Fibroblast of peridontal ligament (primary cell): ENCODE results near the gene DHX34.
"Not testable (repeated sequence)": the region's sequence is repeated elsewhere in the genome, so short reads cannot be mapped to it uniquely, and the experiment has no call there.

Source experiments
- DNase-seq: peaks from one replicate; pipeline ENCODE4 v3.0.0-alpha.2; 2010; ENCODE audit errors: extremely low read depth

DHX34 gene

DNA sequence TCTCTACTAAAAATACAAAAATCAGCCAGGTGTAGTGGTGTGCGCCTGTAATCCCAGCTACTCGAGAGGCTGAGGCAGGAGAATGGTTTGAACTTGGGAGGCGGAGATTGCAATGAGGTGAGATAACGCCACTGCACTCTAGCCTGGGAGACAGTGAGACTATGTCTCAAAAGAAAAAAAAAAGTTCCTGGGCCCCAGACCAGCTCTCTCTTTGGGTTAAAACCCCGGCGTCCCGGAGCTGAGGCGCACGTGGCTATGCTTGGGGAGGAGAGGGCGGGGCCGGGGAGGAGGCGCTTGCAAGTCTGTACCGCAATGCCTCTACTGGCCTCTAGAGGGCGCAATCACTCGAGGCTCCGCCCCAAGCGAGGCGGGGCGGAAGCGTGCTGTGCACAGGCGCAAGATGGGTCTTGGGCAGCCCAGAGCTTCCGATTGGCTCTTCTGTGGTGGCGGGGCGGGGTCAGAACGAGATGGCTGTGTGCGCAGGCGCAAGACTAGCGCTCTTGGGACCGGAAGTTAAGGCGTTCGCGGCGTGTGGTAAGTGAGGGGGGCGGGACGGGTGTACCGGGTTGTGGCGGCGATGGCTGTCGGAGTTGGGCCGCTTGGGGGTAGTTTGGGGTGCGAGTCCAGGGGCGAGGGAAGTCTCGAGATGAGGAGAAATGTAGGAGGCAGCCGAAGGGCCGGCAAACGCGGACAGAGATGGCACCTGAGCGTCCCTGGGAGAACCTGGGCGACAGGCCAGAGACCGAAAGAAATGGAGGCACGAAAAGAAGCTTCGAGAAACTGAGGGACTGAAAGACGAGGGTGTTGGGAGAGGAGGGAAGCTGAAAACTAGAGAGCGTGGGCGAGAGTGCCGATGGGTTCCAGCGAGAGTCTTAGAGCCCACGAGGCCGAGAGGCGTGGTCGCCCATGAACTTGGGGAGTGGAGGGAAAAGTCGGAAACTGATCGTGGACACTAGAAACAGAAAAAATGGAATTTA is at the start of gene DHX34:
TSS of gene DHX34 (plus strand) at position 497 of the 977 bp plus-strand sequence. CDS start 3,716 bp downstream, outside the sequence.
- peak; percentile 99 for DNase-seq

GRCh38 chr19:47300867-47301266 is 48.2 kb upstream of the DHX34 start:
- DNase-seq, result not testable (repeated sequence)

GRCh38 chr19:47302249-47302648 is 46.9 kb upstream of the DHX34 start:
- no peak for DNase-seq

DNA sequence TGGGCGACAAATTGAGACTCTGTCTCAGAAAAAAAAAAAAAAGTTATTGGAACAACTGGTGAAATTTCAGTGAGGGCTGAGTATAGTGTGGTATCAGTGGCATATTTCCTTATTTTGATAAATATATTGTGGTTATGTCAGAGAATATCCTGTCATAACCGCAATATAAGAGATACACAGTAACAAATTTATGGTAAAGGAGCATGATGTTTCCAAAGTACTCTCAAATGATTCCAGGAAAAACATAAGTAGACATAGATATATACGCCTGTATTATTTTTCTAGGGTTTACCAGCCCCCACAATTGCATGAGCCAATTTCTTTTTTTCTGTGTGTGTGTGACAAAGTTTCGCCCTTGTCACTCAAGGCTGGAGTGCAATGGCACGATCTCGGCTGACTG is 45.1 kb upstream of the DHX34 start:
- DNase-seq, result no peak

GRCh38 chr19:47305309-47305751 is 43.8 kb upstream of the DHX34 start:
- DNase-seq, result peak; percentile 96

- no peak for DNase-seq
Observed at GRCh38 chr19:47306303-47306702, 42.8 kb upstream of the DHX34 start.

- DNase-seq, result peak; percentile 76
Observed at GRCh38 chr19:47309038-47309437, 40.1 kb upstream of the DHX34 start.

- no peak for DNase-seq
Observed at GRCh38 chr19:47309608-47310007, 39.5 kb upstream of the DHX34 start, which contains the start of gene C5AR1. Gene C5AR1 (plus strand): TSS chr19:47309861. CDS start chr19:47309896, 35 bp downstream.

- DNase-seq, result no peak
Observed at GRCh38 chr19:47310323-47310722, 38.8 kb upstream of the DHX34 start.

- no peak for DNase-seq
Observed at GRCh38 chr19:47310819-47311218, 38.3 kb upstream of the DHX34 start.

DNA sequence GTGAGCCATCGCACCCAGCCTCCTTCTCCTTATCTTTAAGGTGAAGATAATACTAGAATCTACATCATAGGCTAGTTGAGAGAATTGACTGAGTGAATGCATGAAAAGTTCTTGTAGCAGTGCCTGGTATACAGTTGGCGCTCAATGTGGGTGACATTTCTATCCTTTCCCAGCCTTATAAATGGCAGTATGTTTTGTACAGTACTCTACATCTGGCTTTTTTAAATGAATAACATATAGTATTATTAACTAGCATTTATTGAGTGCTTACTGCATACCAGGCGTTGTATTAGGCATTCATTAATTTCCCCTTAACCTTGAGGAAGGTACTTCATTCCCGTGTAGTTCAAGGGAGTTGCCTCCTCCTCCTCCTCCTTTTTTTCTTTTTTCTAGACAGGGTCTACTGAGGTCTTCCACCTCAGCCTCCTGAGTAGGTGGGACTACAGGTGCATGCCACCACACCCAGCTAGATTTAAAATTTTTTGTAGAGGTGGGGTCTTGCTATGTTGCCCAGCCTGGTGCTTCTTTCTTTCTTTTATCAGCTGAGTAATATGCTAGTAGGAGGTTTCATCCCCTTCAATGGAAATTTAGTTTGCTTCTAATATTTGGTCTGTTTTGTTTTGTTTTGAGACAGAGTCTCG is 36.6 kb upstream of the DHX34 start:
- DNase-seq, result no peak

DNA sequence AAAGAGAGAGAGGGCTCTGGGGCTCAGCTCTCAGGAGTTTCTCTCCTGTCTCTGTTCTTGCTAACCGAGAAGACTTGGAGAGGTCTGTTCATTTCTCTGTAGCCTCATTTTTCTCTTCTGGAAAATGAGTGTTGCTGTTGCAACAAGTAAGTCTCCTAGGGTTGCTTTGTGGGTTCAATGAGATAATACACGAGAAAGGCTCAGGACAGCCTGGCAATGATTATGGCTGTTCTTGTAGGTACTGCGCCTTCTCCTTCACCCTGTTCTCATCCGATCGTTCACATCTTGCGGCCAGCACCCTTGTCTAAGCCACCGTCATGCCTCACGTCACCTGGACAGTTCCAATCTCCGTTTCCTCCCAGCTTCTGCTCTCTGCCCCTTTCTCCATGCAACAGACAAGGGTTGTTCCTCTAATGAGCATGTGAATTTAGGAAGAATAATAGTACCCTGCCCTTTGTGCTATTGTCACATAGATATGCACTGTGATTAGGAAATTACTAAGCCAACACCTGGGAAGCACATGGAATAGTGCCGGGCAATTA is 35.3 kb upstream of the DHX34 start:
- no peak for DNase-seq

DNA sequence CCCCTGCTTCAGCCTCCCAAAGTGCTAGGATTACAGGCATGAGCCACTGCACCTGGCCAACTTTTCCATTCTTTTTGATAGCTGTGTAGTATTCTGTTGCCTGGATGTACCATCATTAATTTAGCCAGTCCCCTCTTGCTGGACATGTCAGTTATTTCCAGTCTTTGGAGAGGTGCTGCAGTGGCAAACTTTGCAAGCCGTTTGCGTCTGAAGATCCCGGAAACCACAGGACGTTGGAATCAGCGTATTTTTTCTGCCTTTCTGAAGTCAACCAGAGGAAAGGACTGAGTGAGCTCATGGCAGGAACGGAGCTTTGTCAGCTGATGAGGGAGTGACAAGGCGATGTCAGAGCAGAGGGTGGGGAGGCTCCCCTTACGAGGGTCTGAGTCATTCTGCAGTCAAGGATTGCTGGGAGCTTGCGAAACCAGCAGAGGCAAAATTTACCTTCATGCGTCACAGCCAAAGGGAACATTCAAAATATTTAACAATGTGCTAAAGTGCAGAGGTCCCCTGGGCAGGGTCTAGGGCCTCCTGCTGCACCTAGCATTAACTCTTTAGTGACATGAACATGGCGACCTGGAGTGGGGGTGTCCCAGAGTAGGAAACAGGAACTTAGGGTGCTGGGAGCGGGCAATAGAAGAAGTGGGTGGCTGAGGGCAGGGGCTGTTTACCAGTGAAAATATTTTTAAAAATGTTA is 33.8 kb upstream of the DHX34 start:
- peak; percentile 96 for DNase-seq

- DNase-seq, result no peak
Observed at GRCh38 chr19:47316513-47316912, 32.6 kb upstream of the DHX34 start.

GRCh38 chr19:47319923-47320871 is 28.9 kb upstream of the DHX34 start:
- DNase-seq, result no peak

GRCh38 chr19:47321630-47322029 is 27.5 kb upstream of the DHX34 start:
- no peak for DNase-seq

DNA sequence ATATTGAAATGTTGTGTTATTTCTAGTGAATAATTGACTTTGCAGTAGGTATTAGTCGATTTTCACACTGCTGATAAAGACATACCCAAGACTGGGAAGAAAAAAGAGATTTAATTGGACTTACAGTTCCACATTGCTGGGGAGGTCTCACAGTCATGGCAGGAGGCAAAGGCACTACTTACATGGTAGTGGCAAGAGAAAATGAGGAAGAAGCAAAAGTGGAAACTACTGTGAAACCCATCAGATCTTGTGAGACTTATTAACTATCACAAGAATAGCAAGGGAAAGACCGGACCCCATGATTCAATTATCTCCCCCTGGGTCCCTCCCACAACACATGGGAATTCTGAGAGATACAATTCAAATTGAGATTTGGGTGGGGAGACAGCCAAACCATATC is 27.1 kb upstream of the DHX34 start:
- no peak for DNase-seq

DNA sequence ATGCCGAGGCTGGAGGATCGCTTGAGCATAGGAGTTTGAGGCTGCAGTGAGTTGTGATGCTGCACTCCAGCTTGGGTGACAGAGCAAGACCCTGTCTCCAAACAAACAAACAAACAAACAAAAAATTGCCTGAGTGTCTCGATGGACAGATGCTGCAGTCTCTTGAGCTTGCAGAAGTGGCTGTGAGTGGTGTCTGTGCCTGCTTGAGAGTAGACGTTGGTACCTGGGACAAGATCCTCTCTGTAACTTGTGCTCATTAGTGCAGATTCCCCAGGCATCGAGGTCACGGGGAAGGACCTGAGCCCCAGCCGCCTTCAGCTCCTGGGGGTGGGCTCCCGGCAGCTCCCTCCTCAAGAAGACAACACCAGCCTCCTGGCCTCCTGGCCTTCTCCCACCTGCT is 25.7 kb upstream of the DHX34 start:
- no peak for DNase-seq

GRCh38 chr19:47323872-47324271 is 25.2 kb upstream of the DHX34 start:
- no peak for DNase-seq

- DNase-seq, result no peak
Observed at GRCh38 chr19:47324502-47324901, 24.6 kb upstream of the DHX34 start.

DNA sequence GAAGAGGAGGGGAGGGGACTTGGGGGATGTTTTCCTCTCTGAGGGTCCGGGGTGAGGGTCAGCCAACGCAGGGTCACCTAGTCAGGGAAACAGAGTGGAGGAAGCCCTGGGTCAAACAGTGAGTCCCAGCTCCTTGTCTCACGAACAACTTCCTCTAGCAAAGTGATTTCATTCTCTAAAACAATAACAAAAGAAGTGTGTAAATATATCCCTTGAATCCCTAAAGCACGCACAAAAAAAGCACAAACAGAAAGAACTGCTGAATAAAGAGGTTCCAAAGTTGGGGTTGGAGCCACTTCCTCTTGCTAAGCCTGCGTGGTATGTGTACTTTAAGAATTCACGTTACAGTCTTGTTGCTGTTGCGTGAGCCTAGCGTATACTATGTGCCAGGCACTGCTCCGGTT is 18.6 kb upstream of the DHX34 start:
- DNase-seq, result peak; percentile 66
